Stimulated activated CD4-positive, alpha-beta T cell treated with anti-CD3 and anti-CD28 coated beads, Interleukin-2, amount 100 ng/mL, for 48 hours (primary cell): ENCODE measurements around the gene LRCH1.
"Not testable (repeated sequence)": the region's sequence is repeated elsewhere in the genome, so short reads cannot be mapped to it uniquely, and the experiment has no call there.

Source experiments
- DNase-seq, 2 donors: peaks; one replicate each; pipeline ENCODE4 v3.0.0-alpha.2; 2020

The LRCH1 gene

GRCh38 chr13:46759846-46760245 lies 206.9 kb downstream of the LRCH1 start:
- no peak for DNase-seq

GRCh38 chr13:46761174-46761573 lies 208.2 kb downstream of the LRCH1 start:
- DNase-seq = no peak

DNA sequence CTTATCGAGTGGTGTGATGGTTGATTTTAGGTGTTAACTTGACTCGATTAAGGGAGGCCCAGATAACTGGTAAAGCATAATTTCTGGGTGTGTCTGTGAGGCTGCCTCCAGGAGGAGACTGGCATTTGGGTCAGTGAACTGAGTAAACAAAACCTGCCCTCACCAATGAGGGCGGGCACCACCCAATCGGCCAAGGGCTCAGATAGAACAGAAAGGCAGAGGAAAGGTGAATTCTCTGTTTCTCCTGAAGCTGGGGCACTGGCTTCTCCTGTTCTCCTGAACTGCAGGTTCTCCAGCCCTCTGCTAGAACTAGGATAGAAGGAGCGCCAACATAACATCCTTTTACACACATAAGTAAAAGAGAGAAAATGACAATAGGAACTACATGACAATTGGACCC lies 208.9 kb downstream of the LRCH1 start:
- DNase-seq = no peak

GRCh38 chr13:46769925-46770324 lies 217.0 kb downstream of the LRCH1 start:
- not testable (repeated sequence) for DNase-seq

- DNase-seq = no peak
These were observed 218.7 kb downstream of the LRCH1 start for GRCh38 chr13:46771693-46772092.

GRCh38 chr13:46773541-46773940 lies 220.6 kb downstream of the LRCH1 start:
- DNase-seq = no peak

GRCh38 chr13:46775385-46776107 lies 222.6 kb downstream of the LRCH1 start:
- DNase-seq = no peak

DNA sequence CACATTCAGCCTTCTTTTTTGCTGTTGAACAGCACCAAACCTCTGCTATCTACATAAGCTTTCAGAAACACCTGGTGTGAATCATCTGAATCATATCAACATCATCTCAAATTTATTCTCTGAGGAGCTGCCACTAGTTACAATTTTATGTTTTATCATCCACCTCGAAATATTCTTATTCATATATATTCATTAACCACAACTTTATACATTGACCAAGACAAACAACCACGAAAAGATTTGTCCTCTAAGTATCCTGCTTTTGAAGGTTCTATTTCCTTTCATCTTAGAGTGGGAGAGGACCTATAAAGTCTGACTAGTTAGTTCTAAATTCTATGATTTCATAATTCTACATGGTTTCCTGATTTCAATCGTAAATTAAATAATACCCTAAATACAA lies 225.1 kb downstream of the LRCH1 start:
- DNase-seq = no peak

DNA sequence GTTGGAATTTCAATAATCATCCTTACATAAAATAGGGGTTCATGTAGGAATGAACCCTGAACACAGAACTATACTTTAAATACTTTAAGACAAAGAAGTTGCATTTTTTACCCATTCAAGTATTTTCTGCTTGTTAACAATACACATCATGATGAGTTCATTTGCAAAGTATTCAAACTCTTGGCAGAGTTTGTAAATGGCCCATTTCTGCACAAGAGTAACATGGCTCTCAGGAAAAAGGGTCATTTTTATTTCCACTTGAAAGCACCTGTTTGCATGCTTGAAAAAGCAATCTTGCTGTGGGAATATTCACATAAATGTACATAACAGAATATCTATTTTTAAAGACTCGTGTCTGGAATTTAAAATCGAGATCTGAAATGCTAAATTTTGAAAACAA lies 225.9 kb downstream of the LRCH1 start:
- DNase-seq = no peak

- DNase-seq = no peak
These were observed 229.1 kb downstream of the LRCH1 start for GRCh38 chr13:46782066-46782465.

DNA sequence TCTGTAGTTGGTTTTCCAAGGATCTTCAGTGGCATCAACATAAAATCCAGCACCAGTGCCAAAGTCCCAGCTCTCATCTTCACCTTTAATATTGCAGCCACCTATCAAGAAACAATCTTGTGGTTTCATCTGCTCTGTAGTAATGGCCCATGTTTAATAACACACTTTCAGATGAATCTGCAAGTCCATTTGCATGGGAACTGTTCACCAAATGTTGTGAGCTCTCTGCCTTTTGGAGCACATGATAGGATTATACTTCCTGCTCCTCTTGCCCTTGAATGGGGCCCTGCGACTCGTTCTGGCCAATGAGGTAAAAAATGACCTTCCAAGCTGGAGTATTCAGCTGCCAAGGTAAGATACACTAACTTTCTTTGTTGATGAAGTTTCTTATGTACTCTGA lies 229.7 kb downstream of the LRCH1 start:
- DNase-seq = no peak

DNA sequence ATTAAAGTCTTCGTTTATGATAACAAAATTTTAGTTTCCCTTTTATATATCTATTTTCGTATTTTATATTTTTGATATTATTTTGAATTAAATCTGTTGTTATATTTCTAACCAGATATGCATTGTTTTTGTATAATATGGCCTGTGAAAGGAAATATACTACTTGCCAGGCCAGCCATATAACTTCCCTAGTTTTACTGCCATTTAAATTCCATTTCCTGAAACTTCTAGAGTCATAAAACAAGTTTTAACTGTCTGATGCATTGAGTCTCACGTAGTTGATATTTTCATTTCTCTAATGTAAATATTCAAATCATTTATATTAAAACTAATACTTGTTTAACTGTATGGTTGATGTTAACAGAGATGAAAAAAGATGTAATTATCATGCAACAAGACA lies 230.5 kb downstream of the LRCH1 start:
- no peak for DNase-seq

DNA sequence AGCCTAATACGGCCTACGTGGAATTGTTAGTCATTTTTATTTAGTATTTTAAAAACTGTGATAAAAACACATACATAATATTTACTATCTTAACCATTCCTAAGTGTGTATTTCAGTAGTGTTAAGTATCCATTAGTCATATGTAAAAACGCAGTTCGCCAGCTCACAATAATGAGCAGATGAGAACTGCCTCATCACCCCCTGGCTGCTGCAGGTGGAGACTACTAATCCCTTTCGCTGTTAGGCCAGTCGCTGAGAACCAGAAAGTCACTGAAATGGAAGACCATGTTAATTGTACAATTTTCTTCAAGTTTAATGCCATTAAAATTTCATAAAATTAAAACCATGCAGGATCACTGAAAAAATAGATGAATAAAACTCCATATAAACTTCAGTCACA lies 242.4 kb downstream of the LRCH1 start:
- no peak for DNase-seq

DNA sequence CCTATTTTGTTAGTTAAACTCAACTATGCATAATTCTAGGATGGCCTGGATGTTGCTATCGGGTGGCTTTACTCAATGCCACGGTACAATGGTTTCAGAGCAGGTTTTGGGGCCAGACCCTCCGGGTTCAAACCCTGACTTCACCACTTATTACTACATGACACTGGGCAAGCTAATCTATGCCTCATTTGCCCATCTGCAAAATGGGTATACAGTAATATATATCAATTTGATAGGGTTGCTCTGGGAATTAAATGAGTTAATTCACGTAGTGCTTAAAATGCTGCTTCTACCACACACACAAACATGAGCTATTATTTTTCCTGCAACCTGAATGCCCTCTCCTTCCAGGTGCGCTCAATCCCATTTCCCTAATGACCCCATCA lies 243.2 kb downstream of the LRCH1 start:
- no peak for DNase-seq

DNA sequence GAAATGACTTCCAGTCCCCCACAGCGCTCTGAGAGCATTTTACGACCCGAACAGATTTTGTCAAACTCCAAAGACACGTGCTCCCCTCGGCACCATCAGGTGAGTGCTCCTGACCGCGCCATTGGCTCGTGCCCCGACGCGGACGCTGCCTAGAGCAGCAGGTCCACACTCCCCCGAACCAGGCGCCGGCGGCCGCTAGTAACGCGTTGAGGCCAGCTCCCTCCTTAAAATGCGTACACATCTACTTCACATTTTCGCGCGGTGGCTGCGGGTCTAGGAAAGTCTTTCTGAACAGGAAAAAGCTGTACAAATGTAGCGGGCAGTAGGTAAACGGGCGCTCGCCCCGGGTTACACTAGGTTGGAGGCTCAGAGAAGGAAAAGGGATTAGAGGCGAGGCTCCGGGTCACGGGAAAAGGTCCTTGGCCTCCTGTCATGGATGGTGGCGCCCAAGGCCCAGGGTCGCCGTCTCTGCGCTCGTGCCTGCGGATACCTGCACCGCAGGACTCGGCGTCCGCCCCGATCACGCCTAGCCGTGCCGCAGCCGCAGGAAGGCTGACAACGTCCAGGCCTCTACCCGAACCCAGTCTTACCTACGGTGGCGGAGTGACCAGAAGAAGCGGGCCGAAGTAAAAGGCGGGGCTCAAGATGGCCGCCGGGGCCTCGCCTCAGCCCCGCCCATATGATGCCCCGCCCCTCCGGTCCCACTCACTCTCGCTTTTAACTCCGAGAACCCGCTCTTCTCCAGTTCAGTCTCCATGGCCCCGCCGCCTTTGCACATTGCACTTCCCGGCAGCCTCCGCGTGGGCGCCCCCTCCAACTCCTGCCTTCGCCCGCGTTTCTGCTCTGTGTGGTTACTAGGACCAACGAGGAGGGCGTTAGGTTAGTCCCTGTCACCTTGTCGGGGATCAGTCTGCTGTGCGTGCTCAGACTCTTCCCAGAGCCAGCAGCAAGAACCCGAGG lies 243.8 kb downstream of the LRCH1 start, which contains the start of gene ESD:
TSS of gene ESD (minus strand) at position 647 of the 960 bp plus-strand sequence. CDS start 5,748 bp downstream, outside the sequence.
- peak; percentile 93 to 95 for DNase-seq

DNA sequence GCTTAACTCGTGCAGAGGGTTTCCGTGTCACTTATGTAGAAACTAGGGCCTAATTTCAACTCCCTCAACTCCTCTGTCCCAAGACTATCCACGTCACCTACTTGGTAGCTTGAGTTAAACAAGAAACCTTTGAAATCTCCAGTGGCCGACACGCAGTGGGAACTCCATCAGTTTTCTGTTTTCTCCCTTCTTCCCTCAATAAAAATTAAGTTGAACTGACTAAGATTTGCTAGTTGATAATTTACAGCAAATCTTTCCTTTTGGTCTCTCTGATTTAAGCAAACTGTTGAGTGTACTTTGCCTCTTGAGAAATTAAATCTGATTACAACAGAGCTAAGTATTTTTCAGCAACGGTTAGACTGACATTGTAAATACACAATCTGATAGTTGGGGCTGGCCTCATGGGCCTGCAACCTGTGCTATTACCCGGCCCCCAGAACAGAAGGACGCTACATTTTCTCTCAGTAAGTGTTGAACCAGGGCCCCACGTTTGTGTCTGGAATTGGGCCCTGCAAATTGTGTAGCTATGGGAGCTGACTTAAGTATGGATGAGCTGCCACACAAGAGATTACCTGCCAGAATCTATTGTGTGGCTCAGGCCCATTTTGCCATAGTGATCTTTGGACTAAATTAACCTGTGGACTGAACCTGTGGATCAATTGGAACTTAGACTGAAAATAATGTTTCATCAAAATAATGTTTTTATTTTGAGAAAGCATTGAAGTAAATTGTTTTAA lies 244.7 kb downstream of the LRCH1 start:
- no peak for DNase-seq

DNA sequence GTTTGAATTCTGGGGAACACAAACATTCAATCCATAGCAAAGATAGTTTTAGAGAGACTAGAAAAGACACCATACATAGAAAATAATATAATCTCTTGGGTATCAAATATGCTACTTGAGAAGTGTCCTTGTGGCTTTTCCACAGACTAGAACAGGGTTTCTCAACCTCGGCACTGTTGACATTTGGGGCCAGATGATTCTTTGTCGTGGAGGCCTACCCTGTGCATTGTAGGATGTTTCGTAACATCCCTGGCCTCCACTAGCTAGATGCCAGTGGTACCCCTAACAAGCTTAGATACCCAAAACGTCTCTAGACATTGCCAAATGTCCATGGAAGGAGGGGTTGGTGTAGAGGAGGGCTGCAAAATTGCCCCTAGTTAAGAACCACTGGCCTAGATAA lies 246.2 kb downstream of the LRCH1 start:
- no peak for DNase-seq

DNA sequence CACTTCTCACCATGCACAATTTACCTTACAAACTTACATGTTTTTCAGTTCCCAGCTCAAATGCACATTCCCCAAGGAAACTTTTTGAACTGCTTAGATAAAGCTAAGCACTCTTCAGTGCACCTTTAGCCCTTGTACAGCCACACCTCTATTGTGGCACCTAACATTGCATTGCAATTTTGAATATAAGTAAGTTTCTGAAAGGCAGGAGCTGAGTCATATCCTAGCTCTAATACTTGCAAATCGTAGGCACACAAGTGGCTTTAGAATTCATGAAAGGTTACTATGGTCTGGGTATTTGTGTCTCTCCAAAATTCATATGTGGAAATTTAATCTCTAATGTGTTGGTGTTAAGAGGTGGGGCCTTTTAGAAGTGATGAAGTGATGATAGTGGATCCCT lies 248.9 kb downstream of the LRCH1 start:
- DNase-seq = no peak
